GM12878 (cell line): ENCODE measurements around the gene HORMAD1. TPM values are rescaled to one million over a fixed set of nuclear protein-coding genes. Genes with fewer than 3 reads are reported as not detected.

ENCODE experiments used
- ATAC-seq: fragments of 200-7000 bp; cut with Tn5 transposase; 3 replicates; pipeline ENCODE4 v1.9.1; 2020; ENCODE audit warnings: mild to moderate bottlenecking, moderate library complexity
- BruUV-seq: library from RNA; stranded (reverse); fragments of 400-500 nt; replicated peaks from 2 replicates; lab custom pipeline; 2021; lab: Mats Ljungman, UMichigan
- CTCF ChIA-PET: fragments of 300-600 bp; sonication (Branson Sonifier 250); formaldehyde crosslinking; extraction: SDS; loops from one replicate; lab custom pipeline; 2021; ENCODE audit warnings: inconsistent platforms; lab: Yijun Ruan, JAX
- POLR2A ChIA-PET: fragments of 350-600 bp; formaldehyde crosslinking; extraction: SDS; loops from one replicate; lab custom pipeline; 2021; ENCODE audit warnings: inconsistent platforms; lab: Charles Lee
- RAD21 ChIA-PET: fragments of 300-600 bp; sonication (Branson Sonifier 250); formaldehyde crosslinking; loops from one replicate; lab custom pipeline; 2023; ENCODE audit warnings: antibody characterized with exemption; ENCODE audit not compliant: unreplicated experiment; lab: Charles Lee
- SMC1A ChIA-PET: fragments of 300-600 bp; sonication (Branson Sonifier 250); formaldehyde crosslinking; loops from one replicate; lab custom pipeline; 2023; ENCODE audit not compliant: unreplicated experiment, uncharacterized antibody; lab: Charles Lee
- DNase-seq: peaks from one replicate; pipeline ENCODE4 v3.0.0-alpha.2; 2011; ENCODE audit warnings: low read depth, low spot score
- FAIRE-seq: peaks from 3 replicates; lab custom pipeline; 2011; peaks lifted over from hg19 to GRCh38; lab: Jason Lieb, UNC
- H2AFZ ChIP-seq: 2 replicates; pipeline ENCODE4 v1.6.0; 2011; ENCODE audit warnings: low read depth, low read length, control low read depth; ENCODE audit not compliant: control insufficient read depth
- H3K27ac ChIP-seq: 2 replicates; pipeline ENCODE4 v1.5.1; 2011; ENCODE audit warnings: control low read depth; ENCODE audit not compliant: control insufficient read depth, insufficient read depth
- H3K27me3 ChIP-seq, 2 experiments: replicated peaks in 1 of 2; 2 replicates each; pipeline versions ENCODE4 v1.6.0 to v1.6.1; 2011; ENCODE audit warnings: low read length in 1 of 2; ENCODE audit not compliant: control insufficient read depth in 2 of 2, insufficient read depth in 2 of 2
- H3K36me3 ChIP-seq, 2 experiments: 2 replicates each; pipeline ENCODE4 v1.5.1; 2011; ENCODE audit warnings: low read length in 1 of 2; ENCODE audit not compliant: control insufficient read depth in 2 of 2, insufficient read depth in 2 of 2
- H3K4me1 ChIP-seq: 2 replicates; pipeline ENCODE4 v1.6.1; 2011; ENCODE audit warnings: mild to moderate bottlenecking, low read length, moderate library complexity, mixed read lengths; ENCODE audit not compliant: control insufficient read depth, insufficient read depth
- H3K4me2 ChIP-seq: 2 replicates; pipeline ENCODE4 v1.6.0; 2011; ENCODE audit warnings: control low read depth; ENCODE audit not compliant: control insufficient read depth, insufficient read depth
- H3K4me3 ChIP-seq: fragments of 200-600 bp; sonication (generic); 2 replicates; pipeline ENCODE4 v1.5.1; 2016
- H3K79me2 ChIP-seq: 2 replicates; pipeline ENCODE4 v1.6.0; 2011; ENCODE audit warnings: low read length; ENCODE audit not compliant: control insufficient read depth, insufficient read depth
- H3K9ac ChIP-seq: 2 replicates; pipeline ENCODE4 v1.8.0; 2011; ENCODE audit warnings: low read length, control low read depth, mixed read lengths; ENCODE audit not compliant: control insufficient read depth, insufficient read depth
- H3K9me3 ChIP-seq: replicated peaks from 3 replicates; pipeline ENCODE4 v1.5.1; 2011; ENCODE audit warnings: mild to moderate bottlenecking, low read length; ENCODE audit not compliant: control insufficient read depth, insufficient read depth
- H4K20me1 ChIP-seq: 2 replicates; pipeline ENCODE4 v1.6.0; 2011; ENCODE audit not compliant: control insufficient read depth, insufficient read depth
- CBFB ChIP-seq: IDR thresholded peaks from 2 replicates; pipeline ENCODE4 v1.6.1; 2016; ENCODE audit warnings: antibody characterized with exemption, low read depth
- FOS ChIP-seq: IDR thresholded peaks from 3 replicates; pipeline ENCODE4 v1.6.1; 2011; ENCODE audit warnings: borderline replicate concordance; ENCODE audit not compliant: insufficient read length; ENCODE audit errors: extremely low read depth
- HDAC2 ChIP-seq: fragments of 200-600 bp; sonication (generic); IDR thresholded peaks from 2 replicates; pipeline ENCODE4 v1.6.1; 2017
- IRF4 ChIP-seq: IDR thresholded peaks from 2 replicates; pipeline ENCODE4 v1.6.1; 2011; ENCODE audit warnings: low read depth, low read length
- MTA2 ChIP-seq: fragments of 450-650 bp; IDR thresholded peaks from 2 replicates; pipeline ENCODE4 v1.6.1; 2016; ENCODE audit warnings: low read depth, mild to moderate bottlenecking, moderate library complexity
- SMAD1 ChIP-seq: fragments of 450-650 bp; IDR thresholded peaks from 2 replicates; pipeline ENCODE4 v1.6.1; 2018; ENCODE audit warnings: mild to moderate bottlenecking, low read depth; ENCODE audit not compliant: partially characterized antibody
- SRF ChIP-seq, 2 experiments: IDR thresholded peaks; 2 replicates each; pipeline ENCODE4 v1.6.1; 2011; ENCODE audit warnings: low read depth in 2 of 2, low read length in 2 of 2, mild to moderate bottlenecking in 1 of 2, moderate library complexity in 1 of 2
- WRNIP1 ChIP-seq: IDR thresholded peaks from 2 replicates; pipeline ENCODE4 v1.6.1; 2011; ENCODE audit warnings: low read depth, low read length, improper control_type of control experiment, borderline replicate concordance
- ZNF207 ChIP-seq: fragments of 450-650 bp; IDR thresholded peaks from 2 replicates; pipeline ENCODE4 v1.6.1; 2014; ENCODE audit warnings: antibody characterized with exemption, mild to moderate bottlenecking, borderline replicate concordance
- WGBS: methylation state at CpG from one replicate; pipeline ENCODE4 v1.1.6; 2016; ENCODE audit warnings: low lambda C conversion rate; ENCODE audit not compliant: insufficient replicate concordance, insufficient coverage; ENCODE audit errors: missing lambda C conversion rate; 5-methylcytosine and 5-hydroxymethylcytosine counted together
- in situ Hi-C: fragments of 300-500 bp; cut with MboI; formaldehyde crosslinking; loops from 9 replicates; pipeline ENCODE4 v1.14.3; 2018; ENCODE audit warnings: mixed read lengths
- intact Hi-C: fragments of 100-400 bp; cut with micrococcal nuclease; formaldehyde crosslinking; loops from one replicate; pipeline ENCODE4 v1.14.2; 2022; ENCODE audit not compliant: unreplicated experiment
- polyA plus RNA-seq, 11 experiments: library from polyadenylated mRNA; depleted of rRNA in 4 of 11; unstranded in 6 of 11; stranded (reverse) in 5 of 11; fragments of >200 nt; fragmentation: Nextera tagmentation in 4 of 11; fragmentation: Illumina TruSeq in 1 of 11; extraction: Ambion mirVana in 4 of 11; extraction: Trizol in 1 of 11; gene quantifications; 1 replicate in 1 of 11; 2 replicates in 10 of 11; pipeline versions ENCODE4 v1.2.1 to v1.2.3, GENCODE V29; 2011 to 2016; ENCODE audit warnings: inconsistent platforms in 2 of 11, missing spikeins in 2 of 11, low read depth in 1 of 11
- total RNA-seq, 4 experiments: library from RNA; depleted of rRNA in 3 of 4; stranded (reverse); fragments of >200 nt in 3 of 4; fragmentation: Illumina TruSeq in 1 of 4; extraction: Trizol in 1 of 4; gene quantifications; 2 replicates each; pipeline versions ENCODE4 v1.2.1 to v1.2.3, GENCODE V29; 2013 to 2021
- TF ChIP-seq, protein P1 (sequence below): fragments of 150-350 bp; IDR thresholded peaks from 2 replicates; pipeline ENCODE4 v1.6.1; 2016; ENCODE audit warnings: low read depth, low read length
- TF ChIP-seq, protein P2 (sequence below): fragments of 450-650 bp; formaldehyde crosslinking; IDR thresholded peaks from 2 replicates; pipeline ENCODE4 v1.5.0; 2022; ENCODE audit warnings: mild to moderate bottlenecking, missing genetic modification characterization

The HORMAD1 gene
- total and polyA plus RNA-seq, 10 of the 15 experiments (the other 5 are each of a cell fraction or from before 2014, with no cell fraction given): 0.08 to 0.22 (median 0.20) TPM; not detected in 6

DNA sequence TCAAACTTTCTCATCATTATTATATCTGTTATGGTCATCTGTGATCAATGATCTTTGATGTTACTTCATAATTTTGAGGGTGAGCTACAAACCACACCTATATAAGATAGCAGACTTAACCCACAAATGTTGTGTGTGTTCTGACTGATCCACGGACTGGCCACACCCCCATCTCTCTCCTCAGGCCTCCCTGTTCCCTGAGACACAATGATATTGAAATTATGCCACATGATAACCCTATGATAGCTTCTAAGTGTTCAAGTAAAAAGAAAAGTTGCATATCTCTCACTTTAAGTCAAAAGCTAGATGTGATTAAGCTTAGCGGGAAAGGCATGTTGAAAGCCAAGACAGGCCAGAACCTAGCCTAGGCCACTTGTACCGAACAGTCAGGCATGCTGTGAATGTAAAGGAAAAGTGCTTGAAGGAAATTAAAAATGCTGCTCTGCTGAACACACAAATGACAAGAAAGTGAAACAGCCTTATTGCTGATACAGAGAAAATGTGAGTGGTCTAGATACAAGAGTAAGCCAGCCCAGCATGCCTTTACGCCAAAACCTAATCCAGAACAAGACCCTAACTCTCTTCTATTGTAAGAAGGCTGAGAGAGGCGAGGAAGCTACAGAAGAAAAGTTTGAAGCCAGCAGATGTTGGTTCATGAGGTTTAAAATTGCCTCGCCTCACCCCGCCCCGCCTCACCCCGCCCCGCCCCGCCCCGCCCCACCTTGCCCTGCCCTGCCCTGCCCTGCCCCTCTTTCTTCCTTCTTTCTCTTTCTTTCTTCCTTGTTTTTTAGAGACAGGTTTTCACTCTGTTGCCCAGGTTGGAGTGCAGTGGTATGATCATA, 28.4 kb upstream of the HORMAD1 start (continued):
- TF ChIP-seq, protein P1, sequence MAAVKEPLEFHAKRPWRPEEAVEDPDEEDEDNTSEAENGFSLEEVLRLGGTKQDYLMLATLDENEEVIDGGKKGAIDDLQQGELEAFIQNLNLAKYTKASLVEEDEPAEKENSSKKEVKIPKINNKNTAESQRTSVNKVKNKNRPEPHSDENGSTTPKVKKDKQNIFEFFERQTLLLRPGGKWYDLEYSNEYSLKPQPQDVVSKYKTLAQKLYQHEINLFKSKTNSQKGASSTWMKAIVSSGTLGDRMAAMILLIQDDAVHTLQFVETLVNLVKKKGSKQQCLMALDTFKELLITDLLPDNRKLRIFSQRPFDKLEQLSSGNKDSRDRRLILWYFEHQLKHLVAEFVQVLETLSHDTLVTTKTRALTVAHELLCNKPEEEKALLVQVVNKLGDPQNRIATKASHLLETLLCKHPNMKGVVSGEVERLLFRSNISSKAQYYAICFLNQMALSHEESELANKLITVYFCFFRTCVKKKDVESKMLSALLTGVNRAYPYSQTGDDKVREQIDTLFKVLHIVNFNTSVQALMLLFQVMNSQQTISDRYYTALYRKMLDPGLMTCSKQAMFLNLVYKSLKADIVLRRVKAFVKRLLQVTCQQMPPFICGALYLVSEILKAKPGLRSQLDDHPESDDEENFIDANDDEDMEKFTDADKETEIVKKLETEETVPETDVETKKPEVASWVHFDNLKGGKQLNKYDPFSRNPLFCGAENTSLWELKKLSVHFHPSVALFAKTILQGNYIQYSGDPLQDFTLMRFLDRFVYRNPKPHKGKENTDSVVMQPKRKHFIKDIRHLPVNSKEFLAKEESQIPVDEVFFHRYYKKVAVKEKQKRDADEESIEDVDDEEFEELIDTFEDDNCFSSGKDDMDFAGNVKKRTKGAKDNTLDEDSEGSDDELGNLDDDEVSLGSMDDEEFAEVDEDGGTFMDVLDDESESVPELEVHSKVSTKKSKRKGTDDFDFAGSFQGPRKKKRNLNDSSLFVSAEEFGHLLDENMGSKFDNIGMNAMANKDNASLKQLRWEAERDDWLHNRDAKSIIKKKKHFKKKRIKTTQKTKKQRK: no peak
- no peak for TF ChIP-seq CBFB

DNA sequence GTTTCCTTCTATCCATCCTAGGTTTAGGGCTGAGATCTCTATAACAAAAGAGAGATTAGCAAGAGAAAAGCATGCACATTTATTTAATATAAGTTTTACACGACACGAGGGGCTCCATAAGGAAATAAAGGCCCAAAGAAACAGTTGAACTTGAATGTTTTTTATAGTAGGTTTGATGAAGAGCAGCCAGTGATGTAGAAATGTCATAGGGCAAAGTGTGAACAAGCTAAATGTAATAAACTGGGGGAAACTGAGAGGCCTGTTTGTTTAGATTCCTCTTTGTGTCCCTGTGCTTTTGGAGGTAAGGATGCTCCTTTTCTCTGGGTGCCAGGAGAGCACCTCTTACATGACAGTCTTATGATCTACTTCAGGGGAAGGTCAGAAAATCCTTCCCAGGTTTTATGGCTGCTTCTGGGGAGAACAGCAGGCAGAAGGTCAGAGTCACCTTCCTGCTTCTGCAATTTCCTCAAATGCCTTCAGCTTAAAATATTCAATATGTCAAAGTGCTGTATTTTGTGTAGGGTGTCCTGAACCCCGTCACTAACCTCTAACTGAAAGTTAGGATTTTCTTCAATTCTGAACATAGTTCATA, 9.5 kb upstream of the HORMAD1 start:
- TF ChIP-seq FOS (no peak), IRF4 (no peak), MTA2 (no peak), CBFB (no peak), ZNF207 (no peak), HDAC2 (no peak), SRF (IDR thresholded peaks at IDR 0.05; ENCODE audit: low read depth in 2 of 2, low read length in 2 of 2) (no peak), WRNIP1 (no peak), SMAD1 (no peak)
- TF ChIP-seq, protein P2, sequence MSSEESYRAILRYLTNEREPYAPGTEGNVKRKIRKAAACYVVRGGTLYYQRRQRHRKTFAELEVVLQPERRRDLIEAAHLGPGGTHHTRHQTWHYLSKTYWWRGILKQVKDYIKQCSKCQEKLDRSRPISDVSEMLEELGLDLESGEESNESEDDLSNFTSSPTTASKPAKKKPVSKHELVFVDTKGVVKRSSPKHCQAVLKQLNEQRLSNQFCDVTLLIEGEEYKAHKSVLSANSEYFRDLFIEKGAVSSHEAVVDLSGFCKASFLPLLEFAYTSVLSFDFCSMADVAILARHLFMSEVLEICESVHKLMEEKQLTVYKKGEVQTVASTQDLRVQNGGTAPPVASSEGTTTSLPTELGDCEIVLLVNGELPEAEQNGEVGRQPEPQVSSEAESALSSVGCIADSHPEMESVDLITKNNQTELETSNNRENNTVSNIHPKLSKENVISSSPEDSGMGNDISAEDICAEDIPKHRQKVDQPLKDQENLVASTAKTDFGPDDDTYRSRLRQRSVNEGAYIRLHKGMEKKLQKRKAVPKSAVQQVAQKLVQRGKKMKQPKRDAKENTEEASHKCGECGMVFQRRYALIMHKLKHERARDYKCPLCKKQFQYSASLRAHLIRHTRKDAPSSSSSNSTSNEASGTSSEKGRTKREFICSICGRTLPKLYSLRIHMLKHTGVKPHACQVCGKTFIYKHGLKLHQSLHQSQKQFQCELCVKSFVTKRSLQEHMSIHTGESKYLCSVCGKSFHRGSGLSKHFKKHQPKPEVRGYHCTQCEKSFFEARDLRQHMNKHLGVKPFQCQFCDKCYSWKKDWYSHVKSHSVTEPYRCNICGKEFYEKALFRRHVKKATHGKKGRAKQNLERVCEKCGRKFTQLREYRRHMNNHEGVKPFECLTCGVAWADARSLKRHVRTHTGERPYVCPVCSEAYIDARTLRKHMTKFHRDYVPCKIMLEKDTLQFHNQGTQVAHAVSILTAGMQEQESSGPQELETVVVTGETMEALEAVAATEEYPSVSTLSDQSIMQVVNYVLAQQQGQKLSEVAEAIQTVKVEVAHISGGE (CRISPR knock-in tag): no peak
- CTCF ChIA-PET: no interaction called here
- Histone ChIP-seq H3K4me3 (no peak overlapping the region), H3K9me3 (no peaks in the 10 kb centered on the region), H3K4me1 (no peaks in the 10 kb centered on the region), H3K27ac (no peak overlapping the region), H2AFZ (no peak overlapping the region), H3K36me3 (no peaks in the 10 kb centered on the region; a peak in 2 of 4 replicates), H3K4me2 (no peak overlapping the region), H3K79me2 (no peaks in the 10 kb centered on the region), H3K9ac (no peak overlapping the region), H4K20me1 (no peaks in the 10 kb centered on the region), H3K27me3 (no peaks in the 10 kb centered on the region)
- SMC1A ChIA-PET: interaction anchor here (0.7 to 1.4 kb wide), 2 partner anchors 17 to 23 kb away, joined by 3 read pairs; no protein-coding TSS in a partner anchor
- intact Hi-C loops (no loop called here), in situ Hi-C loops (no loop called here)
- RAD21 ChIA-PET: no interaction called here
- ATAC-seq: no peak
- no peak for FAIRE-seq
- POLR2A ChIA-PET: no interaction called here
- BruUV-seq: no TSS peak
- 100% methylated on average over 3 of the region's 3 CpGs for WGBS
- no peak for DNase-seq
